ENCODE measurements around the gene ZNF367.
A peak's percentile ranks its signal among the peaks of the same experiment; 100 is the strongest.

Gene ZNF367

GRCh38 chr9:96348261-96348660 is 69.9 kb downstream of the ZNF367 start:
- H3K27me3 ChIP-seq (ENCODE audit: low read depth) = no peaks in the 10 kb centered on the region
- no peak for DNase-seq (ENCODE audit: low spot score in 2 of 2)
- in situ Hi-C loops (cut with MboI; ENCODE audit: low sequenced_read_pairs) = no loop called here

GRCh38 chr9:96345551-96345950 is 72.6 kb downstream of the ZNF367 start:
- H3K4me1 ChIP-seq = peaks cover 25% of the 10 kb centered on the region
- in situ Hi-C loops (cut with MboI; ENCODE audit: low sequenced_read_pairs) = no loop called here
- no peaks in the 10 kb centered on the region for H3K36me3 ChIP-seq (replicated peaks)
- no peak for DNase-seq (ENCODE audit: low spot score in 2 of 2)
- H3K27me3 ChIP-seq (ENCODE audit: low read depth) = no peaks in the 10 kb centered on the region
- no peaks in the 10 kb centered on the region for H3K9me3 ChIP-seq
- no peak overlapping the region for H3K4me3 ChIP-seq

More at GRCh38 chr9:96348261-96348660, 69.9 kb downstream of the ZNF367 start:
- H3K4me1 ChIP-seq = peaks cover 30% of the 10 kb centered on the region
- H3K36me3 ChIP-seq (replicated peaks) = no peaks in the 10 kb centered on the region
- no peaks in the 10 kb centered on the region for H3K9me3 ChIP-seq
- no peak overlapping the region for H3K4me3 ChIP-seq

- no peaks in the 10 kb centered on the region for H3K27me3 ChIP-seq (ENCODE audit: low read depth)
- H3K4me3 ChIP-seq = no peak overlapping the region
- peaks cover 29% of the 10 kb centered on the region for H3K4me1 ChIP-seq
- no peaks in the 10 kb centered on the region for H3K36me3 ChIP-seq (replicated peaks)
- H3K9me3 ChIP-seq = no peaks in the 10 kb centered on the region
- DNase-seq (ENCODE audit: low spot score in 2 of 2) = peak; percentile 80 to 84
- in situ Hi-C loops (cut with MboI; ENCODE audit: low sequenced_read_pairs) = no loop called here
Measured at GRCh38 chr9:96344458-96345180, 73.6 kb downstream of the ZNF367 start.

DNA sequence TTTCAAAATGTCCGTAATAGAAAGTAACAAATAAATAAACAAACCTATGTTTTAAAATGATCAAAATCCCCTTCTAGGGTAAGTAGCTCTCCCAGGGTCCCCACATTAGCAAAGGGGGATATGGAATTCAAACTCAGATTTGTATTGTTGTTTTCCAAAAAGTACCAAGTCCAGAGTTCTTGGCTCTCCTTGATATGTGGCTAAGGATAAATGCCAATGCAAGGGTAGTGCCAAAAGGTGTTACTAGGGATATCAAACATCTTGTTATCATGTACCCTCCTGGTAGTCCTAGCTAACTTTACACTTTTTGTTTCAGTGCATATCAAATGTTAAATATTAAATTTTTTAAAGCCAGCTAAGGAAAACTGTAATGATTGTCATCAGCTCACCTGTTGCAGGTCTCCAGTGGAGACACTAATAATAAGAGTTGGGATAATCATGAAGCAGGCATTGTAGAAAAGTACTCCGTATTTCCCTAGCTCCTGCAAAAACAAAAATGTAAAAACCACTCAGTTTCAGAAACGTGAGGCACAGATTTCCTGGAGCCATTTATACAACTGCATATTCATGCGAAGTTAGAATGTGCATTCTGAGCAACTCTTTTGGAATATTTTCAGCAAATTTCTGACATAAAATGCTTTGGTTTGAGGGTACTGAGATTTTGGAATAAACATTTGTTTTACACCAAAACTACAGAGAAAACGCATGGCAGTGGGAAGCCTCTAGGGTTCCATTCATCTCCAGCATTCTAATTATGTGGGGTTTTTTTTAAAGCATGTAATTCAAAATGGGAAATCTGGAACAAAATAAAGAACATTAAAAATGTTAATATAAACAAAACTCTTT is 74.4 kb downstream of the ZNF367 start:
- no peak for DNase-seq (ENCODE audit: low spot score in 2 of 2)
- Histone ChIP-seq H3K4me3 (no peak overlapping the region), H3K36me3 (replicated peaks) (no peaks in the 10 kb centered on the region), H3K27me3 (ENCODE audit: low read depth) (no peaks in the 10 kb centered on the region), H3K4me1 (peaks cover 34% of the 10 kb centered on the region), H3K9me3 (no peaks in the 10 kb centered on the region)
- in situ Hi-C loops (cut with MboI; ENCODE audit: low sequenced_read_pairs) = no loop called here

DNA sequence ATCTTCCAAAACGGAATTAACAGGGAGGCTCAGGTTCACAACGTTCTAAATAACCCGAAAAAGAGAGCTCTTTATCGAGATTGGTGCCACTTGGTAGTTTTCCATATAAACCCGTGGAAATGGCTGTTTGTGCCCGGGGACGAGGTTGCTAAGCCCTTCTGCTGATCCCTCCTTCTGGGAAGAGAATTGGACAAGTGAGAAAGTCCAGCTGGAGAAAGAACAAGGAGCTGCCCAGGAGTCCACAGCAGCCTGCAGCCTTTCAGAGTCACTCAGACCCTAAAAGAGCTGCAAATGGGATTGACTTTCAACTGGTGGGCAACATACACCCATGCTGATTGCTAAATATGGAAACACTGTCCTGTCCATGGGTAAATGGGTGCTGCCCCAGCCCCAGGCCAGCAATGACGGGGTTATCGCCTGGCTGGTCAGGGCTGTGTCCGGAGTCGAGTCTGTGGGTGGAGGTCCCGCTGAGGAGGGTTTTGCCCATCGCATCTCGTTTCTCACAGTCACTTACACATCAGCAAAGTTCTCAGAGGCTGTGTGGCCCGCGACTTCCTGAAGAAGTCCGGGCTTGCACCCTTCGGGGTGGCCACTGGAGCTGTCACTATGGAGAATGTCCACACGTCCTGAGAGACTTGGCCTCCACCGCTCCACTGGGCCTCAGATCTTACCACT is 75.5 kb downstream of the ZNF367 start:
- Histone ChIP-seq H3K9me3 (no peaks in the 10 kb centered on the region), H3K27me3 (ENCODE audit: low read depth) (no peaks in the 10 kb centered on the region), H3K4me1 (peaks cover 34% of the 10 kb centered on the region), H3K4me3 (no peak overlapping the region), H3K36me3 (replicated peaks) (no peaks in the 10 kb centered on the region)
- in situ Hi-C loops (cut with MboI; ENCODE audit: low sequenced_read_pairs) = no loop called here
- no peak for DNase-seq (ENCODE audit: low spot score in 2 of 2)

GRCh38 chr9:96340707-96341106 is 77.5 kb downstream of the ZNF367 start:
- Histone ChIP-seq H3K4me1 (peaks cover 29% of the 10 kb centered on the region), H3K27me3 (ENCODE audit: low read depth) (no peaks in the 10 kb centered on the region), H3K9me3 (no peaks in the 10 kb centered on the region), H3K4me3 (no peak overlapping the region), H3K36me3 (replicated peaks) (no peaks in the 10 kb centered on the region)
- DNase-seq (ENCODE audit: low spot score in 2 of 2) = no peak
- in situ Hi-C loops (cut with MboI; ENCODE audit: low sequenced_read_pairs) = no loop called here

- in situ Hi-C loops (cut with MboI; ENCODE audit: low sequenced_read_pairs) = no loop called here
- Histone ChIP-seq H3K4me1 (peaks cover 14% of the 10 kb centered on the region), H3K27me3 (ENCODE audit: low read depth) (no peaks in the 10 kb centered on the region)
Measured at GRCh38 chr9:96338299-96338698, 79.9 kb downstream of the ZNF367 start.

More at GRCh38 chr9:96338299-96338698, 79.9 kb downstream of the ZNF367 start:
- Histone ChIP-seq H3K4me3 (no peak overlapping the region), H3K9me3 (no peaks in the 10 kb centered on the region), H3K36me3 (replicated peaks) (no peaks in the 10 kb centered on the region)
- no peak for DNase-seq (ENCODE audit: low spot score in 2 of 2)
